Trophoblast cell (in vitro differentiated cells and primary cell): ENCODE results near the gene AIG1.
A peak's percentile ranks its signal among the peaks of the same experiment; 100 is the strongest.

Source experiments
- DNase-seq, 2 donors: peaks; one replicate each; pipeline ENCODE4 v3.0.0-alpha.2; 2016
- H2AFZ ChIP-seq: 2 replicates; pipeline ENCODE4 v1.6.1; 2013; ENCODE audit warnings: low read length, moderate library complexity, mild to moderate bottlenecking; ENCODE audit not compliant: insufficient read depth, poor library complexity
- H2AK5ac ChIP-seq: 2 replicates; pipeline ENCODE4 v1.6.1; 2013; ENCODE audit warnings: mild to moderate bottlenecking, low read length
- H2BK120ac ChIP-seq: 2 replicates; pipeline ENCODE4 v1.6.1; 2013; ENCODE audit warnings: low read length, mild to moderate bottlenecking, moderate library complexity; ENCODE audit not compliant: insufficient read depth, poor library complexity
- H2BK12ac ChIP-seq: 2 replicates; pipeline ENCODE4 v1.6.1; 2013; ENCODE audit warnings: mild to moderate bottlenecking, low read length, moderate library complexity
- H2BK5ac ChIP-seq: 2 replicates; pipeline ENCODE4 v1.6.1; 2013; ENCODE audit warnings: low read length, low read depth, moderate library complexity, mild to moderate bottlenecking; ENCODE audit not compliant: poor library complexity
- H3K14ac ChIP-seq: 2 replicates; pipeline ENCODE4 v1.6.1; 2013; ENCODE audit warnings: mild to moderate bottlenecking, low read length
- H3K18ac ChIP-seq: 2 replicates; pipeline ENCODE4 v1.6.1; 2013; ENCODE audit warnings: mild to moderate bottlenecking, low read length
- H3K23ac ChIP-seq: 2 replicates; pipeline ENCODE4 v1.6.1; 2013; ENCODE audit warnings: low read length
- H3K27ac ChIP-seq: 2 replicates; pipeline ENCODE4 v1.5.1; 2013; ENCODE audit warnings: low read depth, mild to moderate bottlenecking, inconsistent platforms, low read length, moderate library complexity
- H3K27me3 ChIP-seq: 2 replicates; pipeline ENCODE4 v1.6.1; 2013; ENCODE audit warnings: inconsistent platforms, mild to moderate bottlenecking, low read length, moderate library complexity; ENCODE audit not compliant: insufficient read depth
- H3K36me3 ChIP-seq, 2 experiments: 1 replicate in 1 of 2; 2 replicates in 1 of 2; pipeline ENCODE4 v1.6.1; 2013; ENCODE audit warnings: low read length in 2 of 2, mild to moderate bottlenecking in 2 of 2, moderate library complexity in 1 of 2; ENCODE audit not compliant: insufficient read depth in 2 of 2, control insufficient read depth in 1 of 2
- H3K4ac ChIP-seq: 2 replicates; pipeline ENCODE4 v1.6.1; 2013; ENCODE audit warnings: low read depth, mild to moderate bottlenecking, low read length, moderate library complexity
- H3K4me1 ChIP-seq, 2 experiments: 1 replicate in 1 of 2; 2 replicates in 1 of 2; pipeline ENCODE4 v1.6.1; 2013; ENCODE audit warnings: low read length in 2 of 2, mild to moderate bottlenecking in 2 of 2, moderate library complexity in 1 of 2; ENCODE audit not compliant: insufficient read depth in 2 of 2, control insufficient read depth in 1 of 2
- H3K4me2 ChIP-seq: 2 replicates; pipeline ENCODE4 v1.6.1; 2013; ENCODE audit warnings: inconsistent platforms, mild to moderate bottlenecking, low read length, moderate library complexity
- H3K4me3 ChIP-seq: 2 replicates; pipeline ENCODE4 v1.5.1; 2013; ENCODE audit warnings: mild to moderate bottlenecking, low read depth, low read length, inconsistent platforms
- H3K79me1 ChIP-seq: one replicate; pipeline ENCODE4 v1.6.1; 2013; ENCODE audit warnings: low read length
- H3K79me2 ChIP-seq: 2 replicates; pipeline ENCODE4 v1.6.1; 2013; ENCODE audit warnings: low read length, mild to moderate bottlenecking; ENCODE audit not compliant: control insufficient read depth, insufficient read depth, poor library complexity
- H3K9ac ChIP-seq: 2 replicates; pipeline ENCODE4 v1.6.1; 2013; ENCODE audit warnings: mild to moderate bottlenecking, low read length
- H3K9me3 ChIP-seq: 2 replicates; pipeline ENCODE4 v1.6.1; 2013; ENCODE audit warnings: low read depth, mild to moderate bottlenecking, control low read depth, inconsistent platforms, low read length; ENCODE audit not compliant: insufficient read depth
- H4K12ac ChIP-seq: 2 replicates; pipeline ENCODE4 v1.6.1; 2013; ENCODE audit warnings: low read depth, mild to moderate bottlenecking, low read length, moderate library complexity
- H4K8ac ChIP-seq: 2 replicates; pipeline ENCODE4 v1.6.1; 2013; ENCODE audit warnings: low read depth, mild to moderate bottlenecking, low read length, moderate library complexity
- H4K91ac ChIP-seq: one replicate; pipeline ENCODE4 v1.6.1; 2013; ENCODE audit warnings: low read depth, mild to moderate bottlenecking, low read length, moderate library complexity
- WGBS: extraction: QIAGEN DNeasy Blood & Tissue Kit; methylation state at CpG from one replicate; pipeline ENCODE4 v1.1.7; 2013; ENCODE audit warnings: missing lambda C conversion rate; ENCODE audit not compliant: insufficient read length, insufficient coverage; ENCODE audit errors: extremely low coverage; 5-methylcytosine and 5-hydroxymethylcytosine counted together

The AIG1 gene

GRCh38 chr6:143376861-143377260, 316.2 kb downstream of the AIG1 start:
- Histone ChIP-seq H3K4me1 (no peaks in the 10 kb centered on the region), H3K4me2 (no peak overlapping the region), H3K23ac (no peak overlapping the region), H3K4me3 (no peak overlapping the region), H4K8ac (no peak overlapping the region), H3K9ac (no peak overlapping the region), H3K9me3 (peaks cover under 1% of the 10 kb centered on the region), H2AFZ (no peak overlapping the region), H2BK5ac (no peak overlapping the region), H4K12ac (no peak overlapping the region), H3K27me3 (no peaks in the 10 kb centered on the region), H3K18ac (no peak overlapping the region), H3K79me1 (no peaks in the 10 kb centered on the region), H3K14ac (no peak overlapping the region), H3K4ac (no peak overlapping the region), H3K79me2 (no peaks in the 10 kb centered on the region), H2AK5ac (no peak overlapping the region), H2BK12ac (no peak overlapping the region), H3K27ac (no peak overlapping the region), H4K91ac (no peak overlapping the region), H3K36me3 (no peaks in the 10 kb centered on the region), H2BK120ac (no peak overlapping the region)
- peak in 1 of 2 donors; percentile 47 for DNase-seq

DNA sequence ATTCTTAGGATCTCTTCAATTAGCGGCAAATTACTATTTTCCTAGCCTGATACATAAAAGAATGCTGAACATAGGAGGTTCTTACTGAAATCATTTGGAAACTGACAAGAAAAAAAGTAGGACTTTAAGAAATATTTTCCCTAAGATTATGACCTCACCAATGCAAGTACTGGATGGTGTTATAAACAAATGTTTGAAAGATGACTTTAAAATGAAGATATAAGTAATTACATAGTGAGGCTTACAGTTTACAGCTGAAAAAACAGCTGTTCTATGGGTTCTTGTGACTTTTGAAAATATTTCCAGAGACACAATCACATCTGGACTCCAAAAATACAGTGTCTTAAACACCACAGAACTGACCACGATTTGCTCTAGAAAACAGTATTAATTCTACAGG, 324.9 kb downstream of the AIG1 start:
- Histone ChIP-seq H2BK12ac (no peak overlapping the region), H2AFZ (no peak overlapping the region), H3K14ac (no peak overlapping the region), H4K91ac (no peak overlapping the region), H3K9me3 (peaks cover 2% of the 10 kb centered on the region), H3K9ac (no peak overlapping the region), H3K79me2 (no peaks in the 10 kb centered on the region), H3K4me2 (no peak overlapping the region), H3K79me1 (no peaks in the 10 kb centered on the region), H2BK5ac (no peak overlapping the region), H3K4ac (no peak overlapping the region), H3K23ac (no peak overlapping the region), H3K36me3 (no peaks in the 10 kb centered on the region), H3K4me3 (no peak overlapping the region), H2AK5ac (no peak overlapping the region), H3K27ac (no peak overlapping the region), H4K12ac (no peak overlapping the region), H3K18ac (no peak overlapping the region), H3K4me1 (no peaks in the 10 kb centered on the region), H2BK120ac (no peak overlapping the region), H3K27me3 (no peaks in the 10 kb centered on the region), H4K8ac (no peak overlapping the region)
- WGBS: no CpG with 5 or more reads among the region's 2 CpGs
- no peak for DNase-seq

DNA sequence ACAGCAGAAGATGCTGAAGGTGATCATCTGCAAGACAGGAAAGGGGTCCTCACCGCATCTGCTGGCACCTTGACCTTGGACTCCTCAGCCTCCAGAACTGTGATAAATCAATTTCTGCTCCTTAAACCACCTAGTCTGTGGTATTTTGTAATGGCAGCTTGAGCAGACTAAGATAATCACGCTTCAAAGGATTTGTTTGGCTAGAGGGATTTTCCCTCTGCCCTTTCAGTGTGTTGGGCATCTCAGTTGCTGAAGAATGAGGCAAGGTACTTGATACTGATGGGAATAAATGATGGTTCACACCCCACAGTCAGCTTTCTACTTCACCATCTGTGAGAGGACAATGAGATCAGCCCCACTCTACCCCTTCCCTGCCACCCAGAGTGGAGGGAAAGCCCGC, 329.6 kb downstream of the AIG1 start:
- Histone ChIP-seq H3K36me3 (no peaks in the 10 kb centered on the region), H2AFZ (no peak overlapping the region), H2AK5ac (no peak overlapping the region), H3K4me1 (no peaks in the 10 kb centered on the region), H3K9me3 (peaks cover 2% of the 10 kb centered on the region), H4K12ac (no peak overlapping the region), H2BK120ac (no peak overlapping the region), H2BK5ac (no peak overlapping the region), H3K4me2 (no peak overlapping the region), H3K27me3 (no peaks in the 10 kb centered on the region), H4K8ac (no peak overlapping the region), H3K79me1 (no peaks in the 10 kb centered on the region), H3K18ac (no peak overlapping the region), H3K4me3 (no peak overlapping the region), H3K27ac (no peak overlapping the region), H3K23ac (no peak overlapping the region), H3K79me2 (no peaks in the 10 kb centered on the region), H3K9ac (no peak overlapping the region), H2BK12ac (no peak overlapping the region), H4K91ac (no peak overlapping the region), H3K4ac (no peak overlapping the region), H3K14ac (no peak overlapping the region)
- no peak for DNase-seq
- WGBS: no CpG with 5 or more reads among the region's 3 CpGs
